Stimulated activated naive CD8-positive, alpha-beta T cell treated with anti-CD3 and anti-CD28 coated beads, Interleukin-15, amount 100 ng/mL, for 72 hours (primary cell): ENCODE data around the gene RAD51B.
"Not testable (repeated sequence)": the region's sequence is repeated elsewhere in the genome, so short reads cannot be mapped to it uniquely, and the experiment has no call there.

Experiments used
- ATAC-seq: fragments of 150-1000 bp; cut with Tn5 transposase; 2 replicates; pipeline ENCODE4 v1.10.0; 2021; ENCODE audit warnings: mild to moderate bottlenecking, moderate library complexity
- DNase-seq, 2 donors: peaks; one replicate each; pipeline ENCODE4 v3.0.0; 2021 to 2022
- H3K27ac Mint-ChIP-seq, 2 donors: one replicate each; pipeline ENCODE4 v1.8.0; 2022; ENCODE audit warnings: mild to moderate bottlenecking in 2 of 2, mixed read lengths in 2 of 2, moderate library complexity in 2 of 2
- H3K27me3 Mint-ChIP-seq: one replicate; pipeline ENCODE4 v1.8.0; 2022; ENCODE audit warnings: mixed read lengths
- H3K4me1 Mint-ChIP-seq: one replicate; pipeline ENCODE4 v1.8.0; 2022; ENCODE audit warnings: mild to moderate bottlenecking, mixed read lengths
- H3K4me3 Mint-ChIP-seq, 2 donors: one replicate each; pipeline ENCODE4 v1.8.0; 2022; ENCODE audit warnings: mild to moderate bottlenecking in 2 of 2, mixed read lengths in 2 of 2, moderate library complexity in 1 of 2
- H3K9me3 Mint-ChIP-seq, 2 donors: one replicate each; pipeline ENCODE4 v1.8.0; 2022; ENCODE audit warnings: mixed read lengths in 2 of 2

Gene RAD51B

GRCh38 chr14:68657300-68658028 lies 837.9 kb downstream of the RAD51B start:
- no peak for ATAC-seq
- H3K4me3 Mint-ChIP-seq, result no peak overlapping the region
- H3K27ac Mint-ChIP-seq, result no peak overlapping the region
- no peaks in the 10 kb centered on the region for H3K27me3 Mint-ChIP-seq
- DNase-seq, result no peak
- no peaks in the 10 kb centered on the region for H3K9me3 Mint-ChIP-seq
- H3K4me1 Mint-ChIP-seq, result peaks cover 35% of the 10 kb centered on the region

GRCh38 chr14:68658029-68658509 lies 838.5 kb downstream of the RAD51B start:
- no peak for DNase-seq
- peaks cover 41% of the 10 kb centered on the region for H3K4me1 Mint-ChIP-seq
- no peak overlapping the region for H3K4me3 Mint-ChIP-seq
- H3K27me3 Mint-ChIP-seq, result no peaks in the 10 kb centered on the region
- no peak for ATAC-seq
- peak overlapping the region in 1 of 2 donors; percentile 43 for H3K27ac Mint-ChIP-seq
- no peaks in the 10 kb centered on the region for H3K9me3 Mint-ChIP-seq

GRCh38 chr14:68658943-68659931 lies 839.7 kb downstream of the RAD51B start:
- Mint-ChIP-seq H3K4me3 (no peak overlapping the region), H3K27me3 (no peaks in the 10 kb centered on the region), H3K4me1 (peaks cover 53% of the 10 kb centered on the region), H3K9me3 (no peaks in the 10 kb centered on the region), H3K27ac (no peak overlapping the region)
- ATAC-seq, result no peak
- no peak for DNase-seq

GRCh38 chr14:68660495-68660894 lies 840.9 kb downstream of the RAD51B start:
- Mint-ChIP-seq H3K9me3 (peaks cover 0 to 5% of the 10 kb centered on the region in 2 donors), H3K27me3 (no peaks in the 10 kb centered on the region), H3K27ac (no peak overlapping the region), H3K4me3 (no peak overlapping the region), H3K4me1 (peaks cover 54% of the 10 kb centered on the region)
- ATAC-seq (no peak), DNase-seq (no peak)

GRCh38 chr14:68661226-68662225 lies 841.9 kb downstream of the RAD51B start:
- Mint-ChIP-seq H3K9me3 (peaks cover 0 to 5% of the 10 kb centered on the region in 2 donors), H3K27ac (peak overlapping the region in 1 of 2 donors; percentile 35), H3K4me1 (peaks cover 61% of the 10 kb centered on the region), H3K4me3 (no peak overlapping the region), H3K27me3 (no peaks in the 10 kb centered on the region)
- DNase-seq, result no peak
- ATAC-seq, result no peak

- ATAC-seq (no peak), DNase-seq (no peak)
- no peaks in the 10 kb centered on the region for H3K27me3 Mint-ChIP-seq
- H3K4me1 Mint-ChIP-seq, result peaks cover 61% of the 10 kb centered on the region
- peaks cover 0 to 5% of the 10 kb centered on the region in 2 donors for H3K9me3 Mint-ChIP-seq
- H3K27ac Mint-ChIP-seq, result no peak overlapping the region
- no peak overlapping the region for H3K4me3 Mint-ChIP-seq
These were observed 842.8 kb downstream of the RAD51B start for GRCh38 chr14:68662392-68662791.

- peaks cover 61% of the 10 kb centered on the region for H3K4me1 Mint-ChIP-seq
- not testable (repeated sequence) for DNase-seq, ATAC-seq
These were observed 843.2 kb downstream of the RAD51B start for GRCh38 chr14:68662826-68663225.

GRCh38 chr14:68663385-68664076 lies 844.0 kb downstream of the RAD51B start:
- Mint-ChIP-seq H3K27me3 (no peaks in the 10 kb centered on the region), H3K27ac (peak overlapping the region in 1 of 2 donors; percentile 36), H3K9me3 (peaks cover 0 to 5% of the 10 kb centered on the region in 2 donors), H3K4me1 (peaks cover 61% of the 10 kb centered on the region), H3K4me3 (peak overlapping the region; percentile 37 to 48)
- ATAC-seq, result peak; percentile 86
- DNase-seq, result peak; percentile 46 to 57

More at GRCh38 chr14:68662826-68663225, 843.2 kb downstream of the RAD51B start:
- H3K27ac Mint-ChIP-seq, H3K9me3 Mint-ChIP-seq, H3K27me3 Mint-ChIP-seq: not testable (repeated sequence)
- H3K4me3 Mint-ChIP-seq, result peak overlapping the region; percentile 22 to 48

GRCh38 chr14:68664225-68664681 lies 844.7 kb downstream of the RAD51B start:
- peak in 1 of 2 donors; percentile 52 for DNase-seq
- peaks cover 0 to 5% of the 10 kb centered on the region in 2 donors for H3K9me3 Mint-ChIP-seq
- peak overlapping the region in 1 of 2 donors; percentile 92 for H3K27ac Mint-ChIP-seq
- peaks cover 61% of the 10 kb centered on the region for H3K4me1 Mint-ChIP-seq
- peak; percentile 89 for ATAC-seq
- peak overlapping the region; percentile 37 to 48 for H3K4me3 Mint-ChIP-seq
- no peaks in the 10 kb centered on the region for H3K27me3 Mint-ChIP-seq

GRCh38 chr14:68665131-68665530 lies 845.6 kb downstream of the RAD51B start:
- H3K4me1 Mint-ChIP-seq, result peaks cover 61% of the 10 kb centered on the region
- peak overlapping the region in 1 of 2 donors; percentile 20 for H3K27ac Mint-ChIP-seq
- H3K9me3 Mint-ChIP-seq, result peaks cover 0 to 5% of the 10 kb centered on the region in 2 donors
- H3K4me3 Mint-ChIP-seq, result no peak overlapping the region
- DNase-seq (no peak), ATAC-seq (no peak)
- no peaks in the 10 kb centered on the region for H3K27me3 Mint-ChIP-seq

GRCh38 chr14:68665792-68666204 lies 846.2 kb downstream of the RAD51B start:
- Mint-ChIP-seq H3K4me1 (peaks cover 54% of the 10 kb centered on the region), H3K27ac (no peak overlapping the region), H3K9me3 (peaks cover 0 to 5% of the 10 kb centered on the region in 2 donors), H3K4me3 (peak overlapping the region in 1 of 2 donors; percentile 9), H3K27me3 (no peaks in the 10 kb centered on the region)
- ATAC-seq (no peak), DNase-seq (no peak)

GRCh38 chr14:68666236-68666635 lies 846.7 kb downstream of the RAD51B start:
- H3K4me1 Mint-ChIP-seq, result peaks cover 51% of the 10 kb centered on the region
- H3K27ac Mint-ChIP-seq, result no peak overlapping the region
- DNase-seq (no peak), ATAC-seq (no peak)
- H3K4me3 Mint-ChIP-seq, result no peak overlapping the region
- no peaks in the 10 kb centered on the region for H3K27me3 Mint-ChIP-seq
- peaks cover 0 to 5% of the 10 kb centered on the region in 2 donors for H3K9me3 Mint-ChIP-seq

- Mint-ChIP-seq H3K4me1 (peaks cover 50% of the 10 kb centered on the region), H3K27ac (no peak overlapping the region), H3K27me3 (no peaks in the 10 kb centered on the region), H3K4me3 (no peak overlapping the region), H3K9me3 (peaks cover 0 to 5% of the 10 kb centered on the region in 2 donors)
- ATAC-seq (no peak), DNase-seq (no peak)
These were observed 847.3 kb downstream of the RAD51B start for GRCh38 chr14:68666899-68667298.

GRCh38 chr14:68667313-68667791 lies 847.8 kb downstream of the RAD51B start:
- H3K4me1 Mint-ChIP-seq, result peaks cover 46% of the 10 kb centered on the region
- no peak overlapping the region for H3K27ac Mint-ChIP-seq
- no peaks in the 10 kb centered on the region for H3K27me3 Mint-ChIP-seq
- H3K4me3 Mint-ChIP-seq, result no peak overlapping the region
- DNase-seq (no peak), ATAC-seq (no peak)
- peaks cover 0 to 5% of the 10 kb centered on the region in 2 donors for H3K9me3 Mint-ChIP-seq
